HepG2 (cell line): ENCODE measurements around the gene RRP9. TPM values are rescaled to one million over a fixed set of nuclear protein-coding genes. Genes with fewer than 3 reads are reported as not detected.

ENCODE experiments used
- ATAC-seq: fragments of 200-7000 bp; cut with Tn5 transposase; 3 replicates; pipeline ENCODE4 v1.9.1; 2020; ENCODE audit warnings: mild to moderate bottlenecking, moderate library complexity
- BruUV-seq: library from RNA; stranded (reverse); fragments of 400-500 nt; replicated peaks from 2 replicates; lab custom pipeline; 2021; lab: Mats Ljungman, UMichigan
- CTCF ChIA-PET: fragments of 300-600 bp; formaldehyde crosslinking; extraction: SDS; loops from one replicate; lab custom pipeline; 2021; ENCODE audit warnings: low total read pairs, inconsistent platforms, low intra/inter-chr PET ratio; lab: Yijun Ruan, JAX
- POLR2A ChIA-PET: fragments of 350-600 bp; sonication (Branson Sonifier 250); formaldehyde crosslinking; loops from one replicate; lab custom pipeline; 2020; ENCODE audit warnings: antibody characterized with exemption, inconsistent platforms; lab: Yijun Ruan, JAX
- DNase-seq: peaks from one replicate; pipeline ENCODE4 v3.0.0-alpha.2; 2015; ENCODE audit warnings: low spot score
- FAIRE-seq: peaks from 3 replicates; lab custom pipeline; 2011; peaks lifted over from hg19 to GRCh38; lab: Jason Lieb, UNC
- H2AFZ ChIP-seq: one replicate; pipeline ENCODE4 v1.6.1; 2011; ENCODE audit warnings: low read length, inconsistent platforms
- H3K27ac ChIP-seq: fragments of 300-600 bp; 3 replicates; pipeline ENCODE4 v1.8.0; 2011; ENCODE audit warnings: mixed run types, mild to moderate bottlenecking, mixed read lengths, low read length, inconsistent platforms; ENCODE audit not compliant: insufficient read depth; ENCODE audit errors: extremely low read length
- H3K27me3 ChIP-seq, 2 experiments: fragments of 200-600 bp in 1 of 2; 2 replicates in 1 of 2; 3 replicates in 1 of 2; pipeline versions ENCODE4 v1.6.0 to v1.8.0; 2011; ENCODE audit warnings: low read length in 2 of 2, mild to moderate bottlenecking in 2 of 2, moderate library complexity in 2 of 2, inconsistent platforms in 1 of 2; ENCODE audit not compliant: insufficient read depth in 2 of 2, control insufficient read depth in 1 of 2
- H3K36me3 ChIP-seq, 2 experiments: fragments of 200-600 bp in 1 of 2; replicated peaks in 1 of 2; 2 replicates in 1 of 2; 3 replicates in 1 of 2; pipeline versions ENCODE4 v1.5.1 to v1.8.0; 2011; ENCODE audit warnings: low read length in 2 of 2, inconsistent platforms in 1 of 2; ENCODE audit not compliant: insufficient read depth in 2 of 2, control insufficient read depth in 1 of 2
- H3K4me1 ChIP-seq: 2 replicates; pipeline ENCODE4 v1.5.1; 2012; ENCODE audit warnings: low read length, inconsistent platforms; ENCODE audit not compliant: insufficient read depth
- H3K4me2 ChIP-seq: 2 replicates; pipeline ENCODE4 v1.6.0; 2011; ENCODE audit warnings: low read depth, low read length, inconsistent platforms
- H3K4me3 ChIP-seq, 3 experiments: fragments of 200-600 bp in 1 of 3; sonication (generic), shearing (Covaris generic) in 1 of 3; replicated peaks in 1 of 3; 2 replicates each; pipeline ENCODE4 v1.5.1; 2011 to 2016; ENCODE audit warnings: low read length in 3 of 3, inconsistent platforms in 2 of 3, low read depth in 2 of 3, mild to moderate bottlenecking in 2 of 3, control low read depth in 1 of 3, mixed read lengths in 1 of 3; ENCODE audit not compliant: insufficient read depth in 1 of 3
- H3K79me2 ChIP-seq: one replicate; pipeline ENCODE4 v1.6.1; 2011; ENCODE audit warnings: low read length, inconsistent platforms; ENCODE audit not compliant: insufficient read depth
- H3K9ac ChIP-seq: 2 replicates; pipeline ENCODE4 v1.6.0; 2011; ENCODE audit warnings: mild to moderate bottlenecking, low read depth, low read length, inconsistent platforms; ENCODE audit not compliant: insufficient read depth
- H3K9me3 ChIP-seq: 2 replicates; pipeline ENCODE4 v1.5.1; 2012; ENCODE audit warnings: mild to moderate bottlenecking, low read length
- H4K20me1 ChIP-seq: 2 replicates; pipeline ENCODE4 v1.6.0; 2011; ENCODE audit warnings: inconsistent platforms, mild to moderate bottlenecking, low read length, moderate library complexity; ENCODE audit not compliant: insufficient read depth
- BRCA1 ChIP-seq: sonication (generic); formaldehyde crosslinking; IDR thresholded peaks from 2 replicates; pipeline ENCODE4 v1.4.0; 2020; ENCODE audit warnings: missing genetic modification reagents
- IKZF1 ChIP-seq: fragments of 450-650 bp; IDR thresholded peaks from 2 replicates; pipeline ENCODE4 v1.7.1; 2016
- KDM1A ChIP-seq: IDR thresholded peaks from 2 replicates; pipeline ENCODE4 v1.6.1; 2016; ENCODE audit warnings: missing compliant biosample characterization
- MAFK ChIP-seq, 2 experiments: IDR thresholded peaks in 1 of 2; conservative IDR thresholded peaks in 1 of 2; 2 replicates each; pipeline ENCODE4 v1.6.1; 2011; ENCODE audit warnings: improper control_type of control experiment in 2 of 2, low read length in 2 of 2
- NKX3-1 ChIP-seq: sonication (generic); formaldehyde crosslinking; IDR thresholded peaks from 2 replicates; pipeline ENCODE4 v1.5.0; 2020; ENCODE audit warnings: missing genetic modification reagents
- NR2F1 ChIP-seq, 2 experiments: fragments of 450-650 bp in 1 of 2; formaldehyde crosslinking in 1 of 2; IDR thresholded peaks; 2 replicates each; pipeline versions ENCODE4 v1.5.0 to v1.6.1; 2016 to 2020; ENCODE audit warnings: mild to moderate bottlenecking in 1 of 2, missing compliant biosample characterization in 1 of 2, missing genetic modification reagents in 1 of 2, moderate library complexity in 1 of 2
- NR2F2 ChIP-seq: IDR thresholded peaks from 2 replicates; pipeline ENCODE4 v1.6.1; 2012; ENCODE audit warnings: low read depth, inconsistent platforms, borderline replicate concordance
- SMYD3 ChIP-seq: sonication (generic); formaldehyde crosslinking; IDR thresholded peaks from 2 replicates; pipeline ENCODE4 v1.8.1; 2023; ENCODE audit warnings: mild to moderate bottlenecking, missing genetic modification reagents
- TEAD2 ChIP-seq: sonication (generic); formaldehyde crosslinking; IDR thresholded peaks from 2 replicates; pipeline ENCODE4 v1.9.0; 2021; ENCODE audit warnings: missing genetic modification reagents
- WIZ ChIP-seq: sonication (generic); formaldehyde crosslinking; IDR thresholded peaks from 2 replicates; pipeline ENCODE4 v1.5.1; 2020; ENCODE audit warnings: mild to moderate bottlenecking, missing genetic modification reagents
- ZFYVE20 ChIP-seq: sonication (generic); formaldehyde crosslinking; IDR thresholded peaks from 2 replicates; pipeline ENCODE4 v1.8.0; 2023; ENCODE audit warnings: low read depth, mild to moderate bottlenecking, moderate library complexity, missing genetic modification reagents, borderline replicate concordance
- ZNF136 ChIP-seq: sonication (generic); formaldehyde crosslinking; IDR thresholded peaks from 2 replicates; pipeline ENCODE4 v1.8.1; 2022; ENCODE audit warnings: low read depth, mild to moderate bottlenecking, moderate library complexity, missing genetic modification reagents
- ZNF672 ChIP-seq: sonication (generic); formaldehyde crosslinking; IDR thresholded peaks from 2 replicates; pipeline ENCODE4 v1.8.1; 2022; ENCODE audit warnings: missing genetic modification reagents
- ZNF850 ChIP-seq: sonication (generic); formaldehyde crosslinking; conservative IDR thresholded peaks from 2 replicates; pipeline ENCODE4 v1.9.0; 2021; ENCODE audit warnings: mild to moderate bottlenecking, missing genetic modification reagents
- ZNF883 ChIP-seq: sonication (generic); formaldehyde crosslinking; IDR thresholded peaks from 2 replicates; pipeline ENCODE4 v1.5.1; 2020; ENCODE audit warnings: mild to moderate bottlenecking, missing genetic modification reagents; ENCODE audit errors: not compliant biosample characterization
- WGBS: methylation state at CpG from one replicate; pipeline ENCODE4 v1.1.6; 2017; ENCODE audit warnings: low lambda C conversion rate; 5-methylcytosine and 5-hydroxymethylcytosine counted together
- in situ Hi-C: cut with HindIII; loops from 2 replicates; pipeline ENCODE4 v1.10.0; 2017; ENCODE audit warnings: low pct_unique_long_range_greater_than_20kb; ENCODE audit not compliant: extremely low pct_ligation_motif_present
- intact Hi-C: fragments of 100-400 bp; cut with micrococcal nuclease; formaldehyde crosslinking; loops from one replicate; pipeline ENCODE4 v1.10.0; 2022; ENCODE audit not compliant: unreplicated experiment
- polyA plus RNA-seq, 8 experiments: library from polyadenylated mRNA; depleted of rRNA in 3 of 8; stranded (reverse) in 7 of 8; unstranded in 1 of 8; fragments of >200 nt; fragmentation: Illumina TruSeq in 4 of 8; extraction: Trizol in 4 of 8; gene quantifications; 2 replicates each; pipeline versions ENCODE4 v1.2.1 to v1.2.3, GENCODE V29; 2011 to 2016; ENCODE audit warnings: low read depth in 4 of 8, missing spikeins in 1 of 8, mixed read lengths in 1 of 8; ENCODE audit not compliant: insufficient read depth in 1 of 8
- total RNA-seq, 5 experiments: library from RNA; depleted of rRNA; stranded (reverse); fragments of >200 nt; fragmentation: Illumina TruSeq; extraction: Trizol; gene quantifications; 2 replicates each; pipeline ENCODE4 v1.2.3, GENCODE V29; 2016; ENCODE audit warnings: low read depth in 1 of 5
- TF ChIP-seq, protein P1 (sequence below): sonication (generic); formaldehyde crosslinking; IDR thresholded peaks from 2 replicates; pipeline ENCODE4 v1.5.1; 2020; ENCODE audit warnings: missing genetic modification reagents, mild to moderate bottlenecking, borderline replicate concordance
- TF ChIP-seq, protein P2 (sequence below): sonication (generic); formaldehyde crosslinking; IDR thresholded peaks from 2 replicates; pipeline ENCODE4 v1.8.1; 2023; ENCODE audit warnings: mild to moderate bottlenecking, missing genetic modification reagents

Gene RRP9
- total and polyA plus RNA-seq, 2 of the 13 experiments (the other 11 are each of a cell fraction or from before 2014, with no cell fraction given), result 14.8 to 44.0 TPM

DNA sequence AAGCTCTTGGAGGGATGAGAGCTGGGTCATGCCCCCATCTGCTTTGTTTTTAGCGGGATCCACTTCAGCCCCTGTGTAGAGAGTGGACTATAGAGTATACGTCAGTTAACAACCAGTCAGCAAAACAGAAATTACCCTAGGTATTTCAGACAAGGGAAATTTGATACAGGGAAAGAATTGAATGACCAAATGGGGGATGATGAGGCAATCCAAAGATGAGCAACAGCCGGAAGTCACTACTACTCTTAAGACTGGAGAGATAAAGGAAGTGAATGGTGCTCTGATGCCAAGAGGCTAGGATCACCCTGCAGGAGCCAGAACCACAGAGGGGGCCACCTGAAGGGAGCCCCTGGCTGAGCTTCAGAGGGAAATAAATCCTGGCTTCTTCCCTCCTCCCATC is 11.7 kb upstream of the RRP9 start:
- H3K79me2 ChIP-seq, result no peaks in the 10 kb centered on the region
- H4K20me1 ChIP-seq, result no peaks in the 10 kb centered on the region
- no TSS peak for BruUV-seq
- H3K4me2 ChIP-seq, result no peak overlapping the region
- FAIRE-seq (no peak), DNase-seq (no peak), ATAC-seq (no peak)
- no peak for TF ChIP-seq KDM1A
- peak; percentile 15 to 29; a peak in 1 of 4 replicates for TF ChIP-seq MAFK (conservative IDR thresholded peaks at IDR 0.05 in 1 of 2, IDR thresholded peaks at IDR 0.05 in 1 of 2; ENCODE audit: low read length in 2 of 2)
- H3K9ac ChIP-seq, result no peak overlapping the region
- CTCF ChIA-PET, result no interaction called here
- in situ Hi-C loops, result no loop called here
- no peaks in the 10 kb centered on the region for H3K9me3 ChIP-seq
- intact Hi-C loops, result no loop called here
- 30% methylated on average over 3 of the region's 3 CpGs for WGBS
- peaks cover 20% of the 10 kb centered on the region for H3K4me1 ChIP-seq
- H3K4me3 ChIP-seq, result no peak overlapping the region
- no peaks in the 10 kb centered on the region for H3K27me3 ChIP-seq
- no peak overlapping the region for H2AFZ ChIP-seq
- H3K36me3 ChIP-seq, result peaks cover 0 to 5% of the 10 kb centered on the region in 2 experiments; a peak in 1 of 5 replicates
- POLR2A ChIA-PET, result interaction anchor here (2.0 kb wide), 1 partner anchor 11 kb away, joined by 5 read pairs; no protein-coding TSS in a partner anchor
- H3K27ac ChIP-seq, result no peak overlapping the region

DNA sequence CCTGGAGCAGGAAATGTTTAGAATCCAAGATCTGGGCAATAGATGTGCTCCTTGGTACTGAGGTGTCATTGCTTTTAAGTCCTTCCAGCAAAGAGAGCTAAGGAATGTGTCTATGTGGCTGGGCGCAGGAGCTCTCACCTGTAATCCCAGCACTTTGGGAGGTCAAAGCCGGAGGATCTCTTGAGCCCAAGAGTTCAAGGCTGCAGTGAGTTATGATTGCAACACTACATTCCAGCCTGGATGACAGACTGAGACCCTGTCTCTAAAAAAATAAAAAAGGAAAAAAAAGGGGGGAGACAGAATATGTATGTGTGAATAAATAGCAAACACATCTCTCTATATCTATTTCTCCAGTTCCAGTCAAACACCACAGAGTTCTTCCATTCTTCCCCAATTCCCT is 9.2 kb upstream of the RRP9 start:
- DNase-seq, result no peak
- CTCF ChIA-PET, result no interaction called here
- in situ Hi-C loops, result no loop called here
- ATAC-seq, result no peak
- intact Hi-C loops, result no loop called here
- H3K4me3 ChIP-seq, result no peak overlapping the region
- H3K4me1 ChIP-seq, result peaks cover 20% of the 10 kb centered on the region
- H3K27ac ChIP-seq, result no peak overlapping the region
- BruUV-seq, result no TSS peak
- no peak overlapping the region for H3K9ac ChIP-seq
- H2AFZ ChIP-seq, result no peak overlapping the region
- no peaks in the 10 kb centered on the region for H3K79me2 ChIP-seq
- H3K27me3 ChIP-seq, result no peaks in the 10 kb centered on the region
- H3K4me2 ChIP-seq, result no peak overlapping the region
- FAIRE-seq, result peak; percentile 8
- no peaks in the 10 kb centered on the region for H4K20me1 ChIP-seq
- no peaks in the 10 kb centered on the region for H3K36me3 ChIP-seq
- WGBS, result 8% methylated on average over 2 of the region's 2 CpGs
- no peaks in the 10 kb centered on the region for H3K9me3 ChIP-seq
- POLR2A ChIA-PET, result interaction anchor here (1.0 to 1.9 kb wide), 3 partner anchors 9 to 24 kb away, joined by 3 to 13 read pairs (median 3); partner anchors contain the start of genes ABHD14A, ABHD14B, PARP3 and RRP9
- TF ChIP-seq, protein P1, sequence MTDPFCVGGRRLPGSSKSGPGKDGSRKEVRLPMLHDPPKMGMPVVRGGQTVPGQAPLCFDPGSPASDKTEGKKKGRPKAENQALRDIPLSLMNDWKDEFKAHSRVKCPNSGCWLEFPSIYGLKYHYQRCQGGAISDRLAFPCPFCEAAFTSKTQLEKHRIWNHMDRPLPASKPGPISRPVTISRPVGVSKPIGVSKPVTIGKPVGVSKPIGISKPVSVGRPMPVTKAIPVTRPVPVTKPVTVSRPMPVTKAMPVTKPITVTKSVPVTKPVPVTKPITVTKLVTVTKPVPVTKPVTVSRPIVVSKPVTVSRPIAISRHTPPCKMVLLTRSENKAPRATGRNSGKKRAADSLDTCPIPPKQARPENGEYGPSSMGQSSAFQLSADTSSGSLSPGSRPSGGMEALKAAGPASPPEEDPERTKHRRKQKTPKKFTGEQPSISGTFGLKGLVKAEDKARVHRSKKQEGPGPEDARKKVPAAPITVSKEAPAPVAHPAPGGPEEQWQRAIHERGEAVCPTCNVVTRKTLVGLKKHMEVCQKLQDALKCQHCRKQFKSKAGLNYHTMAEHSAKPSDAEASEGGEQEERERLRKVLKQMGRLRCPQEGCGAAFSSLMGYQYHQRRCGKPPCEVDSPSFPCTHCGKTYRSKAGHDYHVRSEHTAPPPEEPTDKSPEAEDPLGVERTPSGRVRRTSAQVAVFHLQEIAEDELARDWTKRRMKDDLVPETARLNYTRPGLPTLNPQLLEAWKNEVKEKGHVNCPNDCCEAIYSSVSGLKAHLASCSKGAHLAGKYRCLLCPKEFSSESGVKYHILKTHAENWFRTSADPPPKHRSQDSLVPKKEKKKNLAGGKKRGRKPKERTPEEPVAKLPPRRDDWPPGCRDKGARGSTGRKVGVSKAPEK (CRISPR knock-in tag), result no peak
- no peak for TF ChIP-seq TEAD2
- TF ChIP-seq ZNF883 (CRISPR knock-in tag), result no peak
- TF ChIP-seq WIZ (CRISPR knock-in tag), result no peak
- TF ChIP-seq, protein P2, sequence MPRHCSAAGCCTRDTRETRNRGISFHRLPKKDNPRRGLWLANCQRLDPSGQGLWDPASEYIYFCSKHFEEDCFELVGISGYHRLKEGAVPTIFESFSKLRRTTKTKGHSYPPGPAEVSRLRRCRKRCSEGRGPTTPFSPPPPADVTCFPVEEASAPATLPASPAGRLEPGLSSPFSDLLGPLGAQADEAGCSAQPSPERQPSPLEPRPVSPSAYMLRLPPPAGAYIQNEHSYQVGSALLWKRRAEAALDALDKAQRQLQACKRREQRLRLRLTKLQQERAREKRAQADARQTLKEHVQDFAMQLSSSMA (CRISPR knock-in tag), result no peak
- no peak for TF ChIP-seq ZNF136
- TF ChIP-seq SMYD3 (CRISPR knock-in tag), result no peak
- TF ChIP-seq ZNF850, result no peak
- no peak for TF ChIP-seq IKZF1
- no peak for TF ChIP-seq NKX3-1 (CRISPR knock-in tag)
- peak; percentile 28 to 42; a peak in 1 of 4 replicates for TF ChIP-seq NR2F1 (CRISPR knock-in tag; IDR thresholded peaks at IDR 0.05)
- TF ChIP-seq ZFYVE20, result no peak
- TF ChIP-seq BRCA1, result no peak
- TF ChIP-seq NR2F2, result no peak
- TF ChIP-seq ZNF672 (CRISPR knock-in tag), result no peak
